ENCODE measurements around the gene NPW.

GRCh38 chr16:2019921-2020831, 591 bp downstream of the NPW start:
- TF ChIP-seq, protein P1, sequence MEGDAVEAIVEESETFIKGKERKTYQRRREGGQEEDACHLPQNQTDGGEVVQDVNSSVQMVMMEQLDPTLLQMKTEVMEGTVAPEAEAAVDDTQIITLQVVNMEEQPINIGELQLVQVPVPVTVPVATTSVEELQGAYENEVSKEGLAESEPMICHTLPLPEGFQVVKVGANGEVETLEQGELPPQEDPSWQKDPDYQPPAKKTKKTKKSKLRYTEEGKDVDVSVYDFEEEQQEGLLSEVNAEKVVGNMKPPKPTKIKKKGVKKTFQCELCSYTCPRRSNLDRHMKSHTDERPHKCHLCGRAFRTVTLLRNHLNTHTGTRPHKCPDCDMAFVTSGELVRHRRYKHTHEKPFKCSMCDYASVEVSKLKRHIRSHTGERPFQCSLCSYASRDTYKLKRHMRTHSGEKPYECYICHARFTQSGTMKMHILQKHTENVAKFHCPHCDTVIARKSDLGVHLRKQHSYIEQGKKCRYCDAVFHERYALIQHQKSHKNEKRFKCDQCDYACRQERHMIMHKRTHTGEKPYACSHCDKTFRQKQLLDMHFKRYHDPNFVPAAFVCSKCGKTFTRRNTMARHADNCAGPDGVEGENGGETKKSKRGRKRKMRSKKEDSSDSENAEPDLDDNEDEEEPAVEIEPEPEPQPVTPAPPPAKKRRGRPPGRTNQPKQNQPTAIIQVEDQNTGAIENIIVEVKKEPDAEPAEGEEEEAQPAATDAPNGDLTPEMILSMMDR (IDR thresholded peaks at IDR 0.05) = no peak
- TF ChIP-seq POLR2A (IDR thresholded peaks at IDR 0.05) = no peak

All from heart left ventricle (tissue), 13 donors.